ENCODE measurements around the gene HTR4.

- TF ChIP-seq, protein P1, sequence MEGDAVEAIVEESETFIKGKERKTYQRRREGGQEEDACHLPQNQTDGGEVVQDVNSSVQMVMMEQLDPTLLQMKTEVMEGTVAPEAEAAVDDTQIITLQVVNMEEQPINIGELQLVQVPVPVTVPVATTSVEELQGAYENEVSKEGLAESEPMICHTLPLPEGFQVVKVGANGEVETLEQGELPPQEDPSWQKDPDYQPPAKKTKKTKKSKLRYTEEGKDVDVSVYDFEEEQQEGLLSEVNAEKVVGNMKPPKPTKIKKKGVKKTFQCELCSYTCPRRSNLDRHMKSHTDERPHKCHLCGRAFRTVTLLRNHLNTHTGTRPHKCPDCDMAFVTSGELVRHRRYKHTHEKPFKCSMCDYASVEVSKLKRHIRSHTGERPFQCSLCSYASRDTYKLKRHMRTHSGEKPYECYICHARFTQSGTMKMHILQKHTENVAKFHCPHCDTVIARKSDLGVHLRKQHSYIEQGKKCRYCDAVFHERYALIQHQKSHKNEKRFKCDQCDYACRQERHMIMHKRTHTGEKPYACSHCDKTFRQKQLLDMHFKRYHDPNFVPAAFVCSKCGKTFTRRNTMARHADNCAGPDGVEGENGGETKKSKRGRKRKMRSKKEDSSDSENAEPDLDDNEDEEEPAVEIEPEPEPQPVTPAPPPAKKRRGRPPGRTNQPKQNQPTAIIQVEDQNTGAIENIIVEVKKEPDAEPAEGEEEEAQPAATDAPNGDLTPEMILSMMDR (IDR thresholded peaks at IDR 0.05): no peak
- no peak for TF ChIP-seq POLR2A (IDR thresholded peaks at IDR 0.05)
These were observed 47.8 kb upstream of the HTR4 start for GRCh38 chr5:148702019-148702596.

All from esophagus squamous epithelium (tissue), 4 donors.